ENCODE results near the gene APBA2.

GRCh38 chr15:29043736-29044502, 158.1 kb downstream of the APBA2 start:
- TF ChIP-seq CTCF (IDR thresholded peaks at IDR 0.05) (no peak), CREB1 (CRISPR knock-in tag; IDR thresholded peaks at IDR 0.05) (no peak), NR2C2 (CRISPR knock-in tag; IDR thresholded peaks at IDR 0.05) (no peak), ZNF281 (CRISPR knock-in tag; IDR thresholded peaks at IDR 0.05) (no peak)
